A549 treated with AZD2906 at 1 μM for 4 hours (cell line): ENCODE results near the gene MAP7D3. TPM values are rescaled to one million over a fixed set of nuclear protein-coding genes. Genes with fewer than 3 reads are reported as not detected.

Experiments
- total RNA-seq: library from RNA; stranded (reverse); fragments of 200-300 nt; extraction: Qiagen RNA extraction; gene quantifications from 5 replicates; pipeline ENCODE4 v1.2.3, GENCODE V29; 2022

The MAP7D3 gene, protein sequence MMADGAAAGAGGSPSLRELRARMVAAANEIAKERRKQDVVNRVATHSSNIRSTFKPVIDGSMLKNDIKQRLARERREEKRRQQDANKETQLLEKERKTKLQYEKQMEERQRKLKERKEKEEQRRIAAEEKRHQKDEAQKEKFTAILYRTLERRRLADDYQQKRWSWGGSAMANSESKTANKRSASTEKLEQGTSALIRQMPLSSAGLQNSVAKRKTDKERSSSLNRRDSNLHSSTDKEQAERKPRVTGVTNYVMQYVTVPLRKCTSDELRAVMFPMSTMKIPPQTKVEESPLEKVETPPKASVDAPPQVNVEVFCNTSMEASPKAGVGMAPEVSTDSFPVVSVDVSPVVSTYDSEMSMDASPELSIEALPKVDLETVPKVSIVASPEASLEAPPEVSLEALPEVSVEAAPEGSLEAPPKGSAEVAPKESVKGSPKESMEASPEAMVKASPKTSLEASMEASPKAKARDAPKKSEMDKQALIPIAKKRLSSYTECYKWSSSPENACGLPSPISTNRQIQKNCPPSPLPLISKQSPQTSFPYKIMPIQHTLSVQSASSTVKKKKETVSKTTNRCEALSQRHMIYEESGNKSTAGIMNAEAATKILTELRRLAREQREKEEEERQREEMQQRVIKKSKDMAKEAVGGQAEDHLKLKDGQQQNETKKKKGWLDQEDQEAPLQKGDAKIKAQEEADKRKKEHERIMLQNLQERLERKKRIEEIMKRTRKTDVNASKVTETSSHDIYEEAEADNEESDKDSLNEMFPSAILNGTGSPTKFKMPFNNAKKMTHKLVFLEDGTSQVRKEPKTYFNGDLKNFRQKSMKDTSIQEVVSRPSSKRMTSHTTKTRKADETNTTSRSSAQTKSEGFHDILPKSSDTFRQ
- total RNA-seq, result 10.9 to 14.3 TPM (median 12.4 TPM) in 5 replicates

DNA sequence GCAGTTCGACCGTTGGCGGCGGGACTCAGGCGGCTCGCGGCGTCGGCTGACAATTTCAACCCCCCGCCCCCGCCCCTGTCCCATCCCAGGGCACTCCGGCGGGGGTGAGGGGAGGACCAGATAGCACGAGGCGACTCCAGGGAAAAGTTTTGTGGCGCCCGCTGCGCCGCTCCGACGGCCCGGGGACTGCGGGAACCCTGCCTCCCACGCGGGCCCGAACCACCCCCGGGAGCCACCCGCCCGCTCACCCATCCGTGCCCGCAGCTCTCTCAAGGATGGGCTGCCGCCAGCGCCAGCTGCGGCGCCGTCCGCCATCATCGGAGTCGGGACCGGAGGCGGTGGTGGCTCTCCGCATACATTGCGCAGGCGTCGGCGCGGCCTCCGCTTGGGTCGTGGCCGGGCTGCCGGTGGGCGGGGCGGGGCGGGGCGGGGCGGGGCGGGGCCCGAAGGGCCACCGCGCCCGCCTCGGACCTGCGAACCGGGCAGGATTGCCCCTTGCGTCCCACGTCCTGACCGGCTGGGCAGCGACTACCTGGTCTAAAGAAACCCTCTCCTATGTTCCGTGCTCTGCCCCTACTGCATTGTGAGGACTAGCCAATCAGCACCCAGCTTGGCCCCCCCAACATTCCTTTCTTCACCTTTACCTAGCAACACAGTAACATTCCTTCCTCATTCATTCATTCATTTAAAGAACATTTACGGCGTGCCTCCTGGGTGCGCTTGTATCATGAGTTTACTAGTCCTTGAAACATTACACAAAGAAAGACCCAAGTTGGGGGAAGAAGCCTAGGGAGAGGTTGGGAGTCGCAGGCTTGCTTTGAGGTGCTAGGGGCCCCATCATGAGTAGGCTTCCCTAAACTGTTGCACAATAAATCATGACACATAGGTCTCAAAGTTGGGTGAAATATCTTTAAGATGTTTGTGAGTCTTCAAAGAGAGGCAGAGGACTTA, at the start of gene MAP7D3:
MAP7D3 (minus strand) TSS at position 360 of the 951 bp plus-strand sequence; CDS start at position 318, 42 bp downstream.

DNA sequence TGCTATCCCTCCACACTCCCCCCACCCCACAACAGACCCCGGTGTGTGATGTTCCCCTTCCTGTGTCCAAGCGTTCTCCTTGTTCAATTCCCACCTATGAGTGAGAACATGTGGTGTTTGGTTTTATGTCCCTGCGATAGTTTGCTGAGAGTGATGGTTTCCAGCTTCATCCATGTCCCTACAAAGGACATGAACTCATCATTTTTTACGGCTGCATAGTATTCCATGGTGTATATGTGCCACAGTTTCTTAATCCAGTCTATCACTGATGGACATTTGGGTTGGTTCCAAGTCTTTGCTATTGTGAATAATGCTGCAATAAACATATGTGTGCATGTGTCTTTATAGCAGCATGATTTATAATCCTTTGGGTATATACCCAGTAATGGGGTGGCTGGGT, 49.5 kb upstream of the MAP7D3 start, which contains the start of gene ADGRG4:
ADGRG4 (plus strand) TSS at position 243 of the 400 bp plus-strand sequence. CDS start 7,815 bp downstream, outside the sequence.

Other genes with a start within 250 kb of the MAP7D3 start
- gene FHL1, start 103.9 kb downstream of the MAP7D3 start, total RNA-seq, result 22.3 to 29.3 TPM (median 26.3 TPM) in 5 replicates
- not detected in 5 replicates for gene ADGRG4, start 49.6 kb upstream of the MAP7D3 start, total RNA-seq
- gene BRS3, start 236.5 kb upstream of the MAP7D3 start, total RNA-seq, result not detected in 5 replicates
- 47.8 to 67.6 TPM (median 52.3 TPM) in 5 replicates for gene HTATSF1, start 246.2 kb upstream of the MAP7D3 start, total RNA-seq